A204.1 (cell line): ENCODE measurements around the gene GNG10.
"Not testable (repeated sequence)": the region's sequence is repeated elsewhere in the genome, so short reads cannot be mapped to it uniquely, and the experiment has no call there.

Source experiments
- FAIRE-seq: peaks from 2 replicates; lab custom pipeline; 2012; peaks lifted over from hg19 to GRCh38; lab: Jason Lieb, UNC

The GNG10 gene

DNA sequence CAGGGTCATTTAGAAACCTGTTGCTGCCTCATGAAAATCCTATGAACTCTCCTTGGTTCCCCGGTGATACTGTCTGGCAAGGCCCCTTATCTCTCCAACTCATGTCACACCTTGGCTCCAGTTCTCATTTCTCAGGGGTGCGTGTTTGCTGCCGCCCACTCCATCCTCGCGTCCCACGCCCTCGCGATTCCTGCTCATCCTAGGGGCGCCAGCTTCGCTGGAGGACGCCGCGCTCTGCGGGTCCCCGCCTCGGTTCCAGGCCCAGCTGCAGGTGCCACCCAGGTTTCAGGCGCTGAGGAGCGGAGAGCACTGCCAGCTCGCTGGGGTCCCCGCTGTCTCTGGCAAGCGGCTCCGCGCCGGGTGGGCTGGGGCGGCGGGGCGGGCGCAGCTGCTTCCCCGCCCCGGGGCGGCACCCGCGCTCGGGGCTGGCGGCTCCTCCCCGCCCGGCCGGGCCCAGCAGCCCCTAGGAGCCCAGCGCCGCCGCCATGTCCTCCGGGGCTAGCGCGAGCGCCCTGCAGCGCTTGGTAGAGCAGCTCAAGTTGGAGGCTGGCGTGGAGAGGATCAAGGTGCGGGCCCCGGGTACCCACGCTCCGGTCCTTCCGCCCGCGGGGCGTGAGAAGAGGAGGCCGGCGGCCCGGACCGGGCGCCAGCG lies at the start of gene GNG10:
Gene GNG10, plus strand, starts transcription at position 456 of the 652 bp plus-strand sequence. Its CDS starts 30 bp downstream, at position 486.
- FAIRE-seq = no peak

DNA sequence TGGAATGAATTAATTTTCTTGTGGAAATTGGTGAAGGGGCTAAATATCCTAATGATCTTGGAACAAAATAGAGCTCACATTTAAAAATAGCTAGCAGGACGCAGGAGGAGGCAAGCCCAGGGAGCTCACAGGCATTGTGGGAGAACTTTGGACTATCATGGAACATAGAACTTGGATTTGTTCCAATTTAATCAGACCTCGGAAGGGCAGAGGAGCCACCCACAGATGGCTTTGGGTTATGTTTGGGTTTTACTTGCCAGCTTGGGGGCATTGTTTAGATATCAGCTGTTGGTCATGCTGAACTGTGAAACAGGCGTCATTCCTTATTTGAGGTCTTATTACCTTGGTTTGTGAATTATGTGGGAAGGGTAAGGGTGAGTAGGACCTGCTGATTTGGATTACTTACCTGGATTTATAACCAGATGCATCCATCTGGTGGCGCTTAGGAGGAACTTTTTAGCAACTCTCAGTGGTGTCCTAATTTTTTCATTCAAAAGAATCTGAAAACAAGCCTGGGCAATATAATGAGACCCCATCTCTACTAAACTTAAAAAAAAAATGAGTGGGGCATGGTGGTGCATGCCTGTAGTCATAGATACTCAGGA lies 47.9 kb upstream of the GNG10 start:
- no peak for FAIRE-seq

DNA sequence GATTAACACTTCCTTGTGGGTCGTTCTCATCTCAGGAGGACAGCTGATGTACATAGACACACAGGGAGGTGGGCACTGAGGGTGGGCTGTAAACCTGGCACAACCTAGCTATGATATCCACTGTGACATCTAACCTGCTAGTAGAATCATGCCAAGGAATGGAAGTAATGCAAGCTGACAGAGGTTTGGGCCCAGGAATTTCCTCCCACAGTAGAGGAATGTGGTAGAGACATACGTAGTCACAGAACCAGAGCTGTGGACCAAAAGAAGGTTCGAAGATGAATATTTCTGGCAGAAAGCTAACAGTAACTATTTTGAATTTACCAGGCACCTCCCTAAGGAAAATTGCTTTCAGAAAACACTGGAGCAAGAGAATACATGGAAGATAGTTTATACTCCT lies 45.5 kb upstream of the GNG10 start:
- FAIRE-seq = no peak

DNA sequence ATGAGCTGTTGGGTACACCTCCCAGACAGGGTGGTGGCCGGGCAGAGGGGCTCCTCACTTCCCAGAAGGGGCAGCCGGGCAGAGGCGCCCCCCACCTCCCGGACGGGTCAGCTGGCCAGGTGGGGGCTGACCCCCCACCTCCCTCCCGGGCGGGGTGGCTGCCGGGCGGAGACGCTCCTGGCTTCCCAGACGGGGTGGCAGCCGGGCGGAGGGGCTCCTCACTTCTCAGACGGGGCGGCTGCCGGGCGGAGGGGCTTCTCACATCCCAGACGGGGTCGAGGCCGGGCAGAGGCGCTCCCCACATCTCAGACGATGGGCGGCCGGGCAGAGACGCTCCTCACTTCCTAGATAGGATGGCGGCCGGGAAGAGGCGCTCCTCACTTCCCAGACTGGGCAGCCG lies 44.1 kb upstream of the GNG10 start:
- FAIRE-seq = not testable (repeated sequence)

DNA sequence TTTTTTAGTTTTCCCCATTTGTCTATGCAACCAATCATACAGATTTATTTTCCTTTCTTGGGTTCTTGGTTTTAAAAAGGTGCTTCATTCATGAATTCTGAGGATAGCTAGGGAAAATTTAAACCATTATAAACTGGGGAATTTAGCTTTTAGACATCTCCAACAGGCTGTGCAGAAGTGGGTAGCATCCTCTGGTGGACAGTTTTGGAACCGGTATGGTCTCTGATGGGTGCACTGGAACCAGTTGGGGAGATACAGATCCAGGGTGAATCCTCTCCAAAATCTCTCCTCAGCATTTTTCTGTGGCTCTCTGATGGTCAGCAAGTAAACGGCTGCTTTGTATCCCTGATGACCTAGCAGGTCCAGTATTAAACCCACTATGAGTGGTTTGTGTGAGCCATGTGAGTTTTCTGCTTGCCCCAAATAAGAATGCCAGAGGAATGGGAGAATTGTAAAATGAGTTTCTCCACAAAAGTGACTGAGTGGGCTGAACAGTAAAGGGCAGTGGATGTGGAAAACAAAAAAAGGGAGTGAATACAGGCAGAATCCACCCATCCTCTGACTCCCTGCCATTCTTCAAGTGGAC lies 39.4 kb upstream of the GNG10 start:
- peak; percentile 60 for FAIRE-seq

DNA sequence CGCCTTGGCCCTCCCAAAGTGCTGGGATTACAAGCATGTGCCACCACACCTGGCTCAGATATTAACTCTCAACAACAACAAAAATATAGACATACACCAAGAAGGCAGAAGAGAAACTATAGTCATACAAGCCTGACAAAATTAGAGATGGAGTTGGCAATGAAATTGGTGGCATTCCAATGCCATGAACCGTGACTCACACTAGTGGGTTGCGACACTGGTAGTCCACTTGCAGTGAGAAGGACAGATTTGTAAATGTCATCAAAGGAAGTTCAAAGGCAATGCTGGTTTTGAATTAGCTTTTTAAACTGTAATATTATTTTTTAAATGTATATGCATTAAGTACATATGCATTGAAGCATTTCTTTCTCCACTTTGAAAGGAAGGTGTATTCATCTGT lies 38.8 kb upstream of the GNG10 start:
- FAIRE-seq = no peak

DNA sequence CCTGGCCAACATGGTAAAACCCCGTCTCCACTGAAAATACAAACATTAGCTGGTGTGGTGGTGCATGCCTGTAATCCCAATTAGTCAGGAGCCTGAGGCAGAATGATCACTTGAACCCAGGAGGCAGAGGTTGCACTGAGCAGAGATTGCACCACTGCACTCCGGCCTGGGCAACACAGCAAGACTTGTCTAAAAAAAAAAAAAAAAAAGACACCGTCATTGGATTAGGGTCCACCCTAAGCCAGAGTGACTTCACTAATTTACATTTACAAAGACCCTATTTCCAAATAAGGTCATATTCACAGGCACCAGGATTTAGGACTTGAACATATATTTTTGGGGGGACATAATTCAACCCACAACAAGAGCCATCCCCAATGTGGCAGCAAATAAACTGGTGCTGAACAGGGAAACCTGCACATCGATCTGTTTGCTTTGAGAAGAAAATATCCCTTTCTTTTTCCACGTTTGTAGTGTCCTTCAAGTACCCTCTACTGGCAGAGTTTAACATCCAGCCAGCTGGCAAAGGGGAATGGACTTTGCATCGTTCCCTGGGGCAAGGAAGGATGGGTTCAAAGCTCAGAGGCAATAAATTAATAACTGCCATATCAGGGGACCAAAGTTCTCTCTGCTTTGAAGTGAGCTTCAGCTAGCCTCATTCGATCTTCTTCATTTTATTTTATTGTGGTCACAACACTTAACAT lies 34.0 kb upstream of the GNG10 start:
- FAIRE-seq = no peak

DNA sequence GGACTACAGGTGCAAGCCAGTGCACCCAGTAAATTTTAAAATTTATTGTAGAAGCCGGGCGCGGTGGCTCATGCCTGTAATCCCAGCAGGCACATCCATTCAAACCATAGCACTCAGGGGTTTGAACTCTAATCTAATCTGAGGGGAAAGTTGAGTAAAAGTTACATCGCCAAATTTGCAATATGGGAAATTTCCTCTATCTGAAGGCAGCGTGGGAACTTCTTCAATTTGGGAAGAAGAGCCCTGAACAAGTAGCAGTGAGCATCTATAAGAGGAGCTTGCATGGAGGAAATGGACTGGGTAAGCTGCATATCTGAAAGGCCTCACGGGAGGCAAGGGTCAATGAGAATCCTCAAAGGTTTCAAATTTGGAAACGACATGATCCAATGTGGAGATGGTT lies 33.0 kb upstream of the GNG10 start:
- FAIRE-seq = no peak

DNA sequence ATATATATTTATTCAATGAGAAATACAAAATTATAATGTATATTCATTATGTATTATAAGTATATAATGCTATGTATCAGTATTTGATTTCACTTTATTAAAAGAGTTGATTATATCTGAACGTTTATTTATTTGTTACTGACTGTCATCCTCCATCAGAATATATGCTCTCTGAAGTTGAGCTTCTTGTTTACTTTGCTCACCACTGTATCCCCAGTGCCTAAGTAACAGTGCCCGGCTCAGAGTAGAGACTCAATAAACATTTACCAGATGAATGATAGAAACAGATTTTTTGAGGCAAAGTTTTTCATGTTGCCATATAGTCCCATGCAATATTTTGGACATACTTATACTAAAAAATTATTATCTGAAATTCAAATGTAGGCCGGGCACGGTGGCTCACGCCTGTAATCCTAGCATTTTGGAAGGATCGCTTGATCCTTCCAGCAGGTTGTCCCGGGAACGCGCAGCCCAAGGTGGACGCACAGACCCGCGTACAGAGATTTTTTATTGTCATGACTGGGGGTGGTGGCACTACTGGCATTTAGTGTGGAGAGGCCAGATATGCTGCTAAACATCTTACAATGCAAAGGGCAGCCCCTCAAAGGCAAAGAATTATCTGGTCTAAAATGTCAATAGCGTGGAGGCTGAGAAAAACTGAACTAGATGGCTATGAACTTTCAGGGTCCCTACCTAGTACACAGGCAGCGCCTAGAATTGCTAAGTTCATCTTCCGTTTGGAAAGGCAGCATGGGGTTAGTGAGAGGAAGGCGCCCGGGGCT lies 31.0 kb upstream of the GNG10 start:
- FAIRE-seq = no peak

DNA sequence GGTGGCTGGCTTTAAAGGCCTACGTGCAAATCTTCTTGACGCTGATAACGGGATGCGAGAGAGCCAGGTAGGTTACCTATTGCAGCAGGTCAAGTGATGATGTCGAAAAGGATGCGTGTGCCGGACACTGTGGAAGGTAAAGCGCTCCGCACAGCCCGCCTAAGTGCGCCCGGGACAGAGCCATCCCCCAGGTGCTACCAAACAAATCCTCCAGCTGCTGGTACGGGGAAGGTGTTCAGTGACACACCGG lies 30.5 kb upstream of the GNG10 start:
- FAIRE-seq = no peak

DNA sequence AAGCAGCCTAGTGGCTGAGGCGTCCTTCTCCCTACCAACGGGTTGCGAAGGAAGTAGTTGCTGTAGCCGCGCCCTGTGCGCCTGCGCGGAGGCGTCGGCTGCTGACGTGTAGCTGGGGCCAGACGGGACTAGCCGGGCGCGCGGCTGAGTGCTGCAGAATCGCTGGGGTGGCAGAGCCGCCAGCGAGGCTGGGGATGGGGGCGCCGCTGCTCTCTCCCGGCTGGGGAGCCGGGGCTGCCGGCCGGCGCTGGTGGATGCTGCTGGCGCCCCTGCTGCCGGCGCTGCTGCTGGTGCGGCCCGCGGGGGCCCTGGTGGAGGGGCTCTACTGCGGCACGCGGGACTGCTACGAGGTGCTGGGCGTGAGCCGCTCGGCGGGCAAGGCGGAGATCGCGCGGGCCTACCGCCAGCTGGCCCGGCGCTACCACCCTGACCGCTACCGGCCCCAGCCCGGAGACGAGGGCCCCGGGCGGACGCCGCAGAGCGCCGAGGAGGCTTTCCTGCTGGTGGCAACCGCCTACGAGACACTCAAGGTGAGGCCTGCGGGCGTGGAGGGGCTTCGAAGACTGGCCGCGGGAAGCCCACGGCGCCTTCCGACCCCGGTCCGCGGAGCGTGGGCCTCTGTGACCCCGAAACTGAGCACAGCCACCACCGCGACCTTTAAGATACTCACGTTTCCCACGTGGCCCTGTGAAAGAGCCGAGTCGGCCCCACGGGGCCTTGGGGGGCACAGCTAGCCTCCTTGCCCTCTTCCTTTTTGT lies 30.0 kb upstream of the GNG10 start, which contains the start of gene DNAJC25:
Gene DNAJC25, plus strand, starts transcription at position 121 of the 758 bp plus-strand sequence. Its CDS starts 74 bp downstream, at position 195.
- peak; percentile 65 for FAIRE-seq

DNA sequence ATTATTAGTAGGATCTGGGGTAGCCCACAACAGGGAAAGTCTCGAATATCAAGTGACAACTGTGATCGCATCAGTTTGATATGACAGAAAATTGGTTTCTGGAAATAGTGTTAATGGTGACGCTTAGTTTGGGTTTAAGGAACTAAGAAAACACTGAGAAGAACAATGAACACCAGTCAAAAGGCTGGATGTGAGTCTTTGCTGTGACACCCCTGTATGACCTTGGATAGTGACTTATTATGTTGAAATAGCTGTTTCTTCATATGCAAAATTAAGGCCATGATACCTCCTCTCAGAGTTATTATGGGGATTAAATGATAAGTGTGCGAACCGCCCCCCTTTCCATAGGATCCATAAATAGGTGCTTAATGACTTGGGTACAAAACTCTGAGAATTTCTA lies 29.3 kb upstream of the GNG10 start:
- FAIRE-seq = no peak

DNA sequence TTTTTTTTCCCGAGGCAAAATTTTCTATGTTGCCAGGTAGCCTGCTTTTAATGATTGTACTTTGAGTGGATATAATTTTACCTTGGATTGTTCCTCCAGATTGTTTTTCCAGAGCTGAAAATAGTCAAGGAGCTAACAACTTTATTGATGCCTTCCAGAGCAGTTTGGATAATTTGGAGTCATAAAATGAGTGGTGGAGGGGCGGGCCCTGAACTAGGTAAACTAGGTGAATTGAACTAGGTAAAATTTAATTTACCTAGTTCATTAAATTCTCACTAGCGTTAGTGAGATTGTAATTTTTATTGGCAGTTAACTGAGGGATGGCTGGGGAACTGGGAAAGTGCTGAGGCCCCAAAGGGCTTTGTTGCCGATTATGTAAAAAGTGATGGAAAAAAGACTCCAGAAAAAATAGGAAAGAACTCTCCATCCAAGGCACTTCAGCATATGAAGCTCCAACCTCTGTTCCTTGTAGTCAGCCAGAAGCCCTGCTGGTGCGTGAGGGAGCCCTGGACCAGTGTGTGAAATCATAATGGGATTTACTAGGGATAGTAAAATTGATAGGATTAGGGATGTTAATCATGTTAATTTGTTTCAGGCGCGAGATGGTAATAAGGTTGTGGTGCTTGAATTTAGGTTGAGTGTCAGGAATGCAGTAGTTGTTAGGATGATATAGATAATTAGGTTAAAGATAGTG lies 28.6 kb upstream of the GNG10 start:
- no peak for FAIRE-seq

DNA sequence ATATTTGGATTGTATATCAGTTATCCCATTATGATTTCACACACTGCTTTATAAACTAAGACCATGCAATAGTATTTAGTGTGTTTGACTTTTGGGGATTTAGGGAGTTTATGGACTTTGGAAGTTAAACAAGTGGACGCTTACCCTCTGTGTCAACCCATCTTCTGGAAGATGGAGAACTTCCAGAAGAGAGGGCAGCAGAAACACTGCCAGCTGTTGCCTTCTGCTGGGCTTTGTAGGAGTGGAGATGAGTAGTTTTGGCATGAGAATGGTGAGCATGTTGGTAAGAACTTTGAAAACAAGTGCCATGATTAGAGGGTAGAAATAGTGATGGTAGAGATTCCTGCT lies 28.0 kb upstream of the GNG10 start:
- no peak for FAIRE-seq

DNA sequence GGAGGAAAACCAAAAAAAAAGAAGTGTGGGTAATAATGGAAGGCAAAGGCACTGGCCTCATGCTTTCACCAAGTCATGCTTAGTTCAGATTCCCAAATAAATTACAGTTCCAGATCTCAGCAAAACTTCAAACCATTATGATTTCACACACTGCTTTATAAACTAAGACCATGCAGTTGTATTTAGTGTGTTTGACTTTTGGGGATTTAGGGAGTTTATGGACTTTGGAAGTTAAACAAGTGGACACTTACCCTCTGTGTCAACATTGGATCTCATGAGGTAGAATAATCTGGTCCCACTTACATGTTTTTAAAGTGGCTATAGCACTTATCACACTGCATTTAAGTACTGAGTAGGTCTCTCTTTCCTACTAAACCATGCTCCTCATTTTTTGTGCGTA lies 26.5 kb upstream of the GNG10 start:
- FAIRE-seq = no peak

DNA sequence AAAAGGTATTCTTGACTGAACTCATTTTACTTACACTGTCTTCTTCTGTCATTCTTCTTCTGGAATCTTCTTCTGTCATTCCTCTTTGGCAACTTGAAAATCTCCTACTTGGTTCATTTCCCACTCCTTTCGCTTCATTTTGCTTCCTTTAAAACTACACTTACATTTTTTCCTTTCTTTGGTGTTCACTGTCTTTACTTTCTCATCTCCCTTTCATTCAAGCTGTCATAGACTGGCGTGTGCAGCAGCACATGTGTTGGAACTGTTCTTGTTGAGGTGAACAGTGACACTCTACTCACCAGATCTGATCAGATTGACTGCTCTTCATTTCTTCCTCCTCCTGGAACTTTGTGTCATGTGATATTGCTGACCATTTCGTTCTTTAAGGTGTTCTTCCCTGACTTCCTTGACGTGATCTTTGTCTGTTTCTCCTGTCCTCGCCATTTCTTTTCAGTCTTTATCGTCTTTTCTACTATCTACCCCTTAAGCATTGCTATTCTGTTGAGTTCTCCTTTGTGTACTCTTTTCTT lies 23.9 kb upstream of the GNG10 start:
- no peak for FAIRE-seq

DNA sequence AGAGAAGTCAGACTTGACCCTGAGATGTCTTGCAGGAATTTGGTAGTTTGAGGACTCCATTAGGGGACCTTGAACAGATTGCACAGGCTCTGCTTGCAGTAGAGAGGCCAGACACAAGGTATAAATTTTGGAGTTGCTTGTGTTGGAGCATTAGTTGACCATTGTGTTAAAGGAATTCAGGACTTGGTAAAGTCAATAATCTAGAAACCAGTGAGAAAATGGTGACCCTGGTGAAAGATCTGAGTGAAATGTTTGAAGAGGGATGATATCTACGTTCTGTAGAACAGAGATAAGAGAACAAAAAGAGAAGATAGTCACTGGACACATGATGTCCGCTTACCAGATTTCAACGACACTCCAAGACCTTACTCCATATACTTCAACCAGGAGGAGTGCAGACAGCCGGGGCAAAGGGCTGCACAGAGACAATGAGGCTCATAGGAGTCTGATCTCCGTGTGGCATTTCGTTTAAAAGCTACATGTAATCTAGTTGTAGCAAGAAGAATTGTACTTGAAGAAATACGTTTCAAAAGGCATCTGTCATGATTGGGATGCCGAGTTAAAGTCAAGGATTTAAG lies 17.1 kb upstream of the GNG10 start:
- FAIRE-seq = no peak

DNA sequence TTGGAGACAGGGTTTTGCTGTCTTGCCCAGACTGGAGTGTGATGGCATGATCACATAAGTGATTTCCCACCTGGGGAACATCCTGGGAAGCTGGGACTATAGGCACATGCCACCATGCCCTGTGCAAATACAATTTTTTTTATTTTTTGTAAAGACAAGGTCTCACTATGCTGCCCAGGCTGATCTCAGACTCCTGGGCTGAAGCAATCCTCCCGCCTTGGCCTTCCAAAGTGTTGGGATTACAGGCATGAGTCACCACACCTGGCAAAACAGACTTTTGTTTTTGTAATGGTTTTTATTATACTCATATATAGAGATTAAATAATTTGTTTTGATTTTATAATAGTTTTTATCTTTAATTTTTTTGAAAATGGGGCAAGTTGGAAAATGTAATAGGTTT lies 15.6 kb upstream of the GNG10 start:
- no peak for FAIRE-seq

DNA sequence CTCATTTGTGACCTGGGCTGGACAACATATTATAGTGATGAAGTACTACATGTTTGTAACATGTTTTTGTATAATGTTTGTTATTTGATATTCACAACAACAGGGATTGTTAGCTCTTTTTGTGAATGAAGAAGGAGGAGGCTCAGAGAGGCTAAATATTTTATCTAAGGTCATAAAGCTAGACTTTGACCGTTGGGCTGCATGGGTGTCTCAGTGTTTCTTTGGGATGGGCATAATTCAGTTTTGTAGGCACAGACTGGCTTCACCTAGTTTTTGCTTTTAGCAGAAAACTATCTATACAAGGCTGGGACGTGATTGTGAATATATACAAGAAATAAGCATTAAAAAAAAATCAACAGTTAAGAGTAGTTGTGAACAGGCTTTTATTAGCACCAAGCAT lies 15.0 kb upstream of the GNG10 start:
- no peak for FAIRE-seq

DNA sequence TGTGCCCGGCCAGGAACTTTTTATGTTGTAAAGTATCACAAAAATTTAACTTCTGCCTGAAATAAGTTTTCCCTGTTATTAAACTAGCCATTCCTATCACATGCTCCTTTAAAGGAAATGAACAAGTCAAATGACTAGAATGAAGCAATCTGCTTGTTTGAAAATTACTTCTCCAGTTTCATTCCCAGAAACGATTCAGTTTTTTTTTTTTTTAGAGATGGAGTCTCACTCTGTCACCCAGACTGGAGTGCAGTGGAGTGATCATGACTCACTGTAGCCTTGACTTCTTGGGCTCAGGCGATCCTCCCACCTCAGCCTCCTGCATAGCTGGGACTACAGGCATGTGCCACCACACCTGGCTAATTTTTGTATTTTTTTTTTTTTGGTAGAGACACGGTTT lies 13.3 kb upstream of the GNG10 start:
- no peak for FAIRE-seq

DNA sequence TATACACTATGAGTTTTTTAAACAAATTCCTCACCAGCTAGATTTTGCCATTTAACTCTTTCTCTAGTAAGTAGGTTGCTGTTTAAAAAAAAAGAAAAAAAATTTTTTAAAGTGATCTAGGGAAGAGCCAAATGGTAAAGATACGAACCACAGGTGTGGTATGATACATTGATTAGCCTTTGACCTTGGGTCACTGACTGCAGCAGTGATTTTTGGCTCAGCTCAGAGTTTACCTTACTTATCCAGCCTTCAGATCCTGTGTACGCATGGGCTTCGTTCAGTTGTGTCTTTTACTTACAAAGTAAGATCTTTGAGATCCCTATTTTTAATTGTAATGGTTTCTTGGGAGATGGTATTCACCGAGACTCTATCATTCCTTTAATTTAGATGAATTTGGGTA lies 12.4 kb upstream of the GNG10 start:
- no peak for FAIRE-seq
